IMR-90 (cell line): ENCODE results near the gene FGF4. TPM values are rescaled to one million over a fixed set of nuclear protein-coding genes. Genes with fewer than 3 reads are reported as not detected.

Source experiments
- ATAC-seq: fragments of 200-7000 bp; cut with Tn5 transposase; 2 replicates; pipeline ENCODE4 v1.9.1; 2020; ENCODE audit warnings: low read depth, mild to moderate bottlenecking, moderate library complexity
- BruUV-seq: library from RNA; stranded (reverse); fragments of 400-500 nt; replicated peaks from 2 replicates; lab custom pipeline; 2021; lab: Mats Ljungman, UMichigan
- CTCF ChIA-PET: fragments of 300-600 bp; formaldehyde crosslinking; extraction: SDS; loops from one replicate; lab custom pipeline; 2021; ENCODE audit warnings: antibody characterized with exemption; lab: Yijun Ruan, JAX
- POLR2A ChIA-PET: fragments of 300-600 bp; sonication (Branson Sonifier 250); formaldehyde crosslinking; loops from one replicate; lab custom pipeline; 2022; ENCODE audit warnings: antibody characterized with exemption; ENCODE audit not compliant: unreplicated experiment; lab: Charles Lee
- DNase-seq: peaks from one replicate; pipeline ENCODE4 v3.0.0; 2013
- H2AFZ ChIP-seq: replicated peaks from 2 replicates; pipeline ENCODE3; 2013; ENCODE audit warnings: low read length, mild to moderate bottlenecking; ENCODE audit not compliant: poor library complexity
- H2AK5ac ChIP-seq: 2 replicates; pipeline ENCODE4 v1.6.1; 2013; ENCODE audit warnings: low read depth, low read length, inconsistent platforms
- H2AK9ac ChIP-seq: replicated peaks from 2 replicates; pipeline ENCODE3; 2013; ENCODE audit warnings: mild to moderate bottlenecking, low read depth, low read length, moderate library complexity; ENCODE audit not compliant: poor library complexity
- H2BK120ac ChIP-seq: 2 replicates; pipeline ENCODE4 v1.6.1; 2013; ENCODE audit warnings: low read depth, low read length, inconsistent platforms
- H2BK15ac ChIP-seq: 3 replicates; pipeline ENCODE4 v1.6.1; 2013; ENCODE audit warnings: low read depth, low read length, inconsistent platforms
- H2BK20ac ChIP-seq: 2 replicates; pipeline ENCODE4 v1.6.1; 2013; ENCODE audit warnings: low read depth, mild to moderate bottlenecking, inconsistent platforms, low read length, moderate library complexity
- H2BK5ac ChIP-seq: 2 replicates; pipeline ENCODE4 v1.6.1; 2013; ENCODE audit warnings: mild to moderate bottlenecking, low read depth, low read length, inconsistent platforms; ENCODE audit not compliant: poor library complexity, severe bottlenecking
- H3K14ac ChIP-seq: replicated peaks from 2 replicates; pipeline ENCODE4 v1.6.1; 2013; ENCODE audit warnings: low read depth, low read length, inconsistent platforms
- H3K18ac ChIP-seq: 2 replicates; pipeline ENCODE4 v1.6.1; 2013; ENCODE audit warnings: low read depth, low read length, control low read depth
- H3K23ac ChIP-seq: 2 replicates; pipeline ENCODE4 v1.6.1; 2013; ENCODE audit warnings: low read depth, low read length, inconsistent platforms
- H3K27ac ChIP-seq: 2 replicates; pipeline ENCODE4 v1.5.1; 2013; ENCODE audit warnings: mild to moderate bottlenecking, control low read depth, low read length; ENCODE audit not compliant: insufficient read depth
- H3K27me3 ChIP-seq: 2 replicates; pipeline ENCODE4 v1.6.1; 2013; ENCODE audit warnings: low read length; ENCODE audit not compliant: control insufficient read depth, insufficient read depth
- H3K36me3 ChIP-seq: 2 replicates; pipeline ENCODE4 v1.6.1; 2013; ENCODE audit warnings: low read length, mixed read lengths; ENCODE audit not compliant: control insufficient read depth, insufficient read depth
- H3K4ac ChIP-seq: 2 replicates; pipeline ENCODE4 v1.6.1; 2013; ENCODE audit warnings: low read depth, low read length, inconsistent platforms
- H3K4me1 ChIP-seq: 2 replicates; pipeline ENCODE4 v1.6.1; 2013; ENCODE audit warnings: low read length, mixed read lengths; ENCODE audit not compliant: control insufficient read depth, insufficient read depth
- H3K4me2 ChIP-seq: 2 replicates; pipeline ENCODE4 v1.6.1; 2013; ENCODE audit warnings: low read depth, mild to moderate bottlenecking, control low read depth, low read length, moderate library complexity
- H3K4me3 ChIP-seq: 2 replicates; pipeline ENCODE4 v1.5.1; 2013; ENCODE audit warnings: low read depth, mild to moderate bottlenecking, control low read depth, low read length, moderate library complexity; ENCODE audit not compliant: insufficient read depth
- H3K56ac ChIP-seq: 2 replicates; pipeline ENCODE4 v1.6.1; 2013; ENCODE audit warnings: low read length, inconsistent platforms; ENCODE audit not compliant: insufficient read depth; ENCODE audit errors: extremely low read depth
- H3K79me1 ChIP-seq, 2 experiments: 2 replicates each; pipeline ENCODE4 v1.6.1; 2013; ENCODE audit warnings: low read length in 2 of 2, inconsistent platforms in 1 of 2, low read depth in 1 of 2
- H3K9ac ChIP-seq: 2 replicates; pipeline ENCODE4 v1.6.1; 2013; ENCODE audit warnings: low read depth, low read length, control low read depth
- H3K9me1 ChIP-seq: 2 replicates; pipeline ENCODE4 v1.6.1; 2013; ENCODE audit warnings: low read length, inconsistent platforms; ENCODE audit not compliant: insufficient read depth
- H3K9me3 ChIP-seq: 2 replicates; pipeline ENCODE4 v1.6.1; 2013; ENCODE audit warnings: low read length; ENCODE audit not compliant: control insufficient read depth, insufficient read depth
- H4K20me1 ChIP-seq: 2 replicates; pipeline ENCODE4 v1.6.1; 2013; ENCODE audit warnings: low read length, inconsistent platforms; ENCODE audit not compliant: insufficient read depth
- H4K5ac ChIP-seq: 2 replicates; pipeline ENCODE4 v1.6.1; 2013; ENCODE audit warnings: mild to moderate bottlenecking, low read depth, low read length, control low read depth
- H4K8ac ChIP-seq, 2 experiments: 2 replicates each; pipeline ENCODE4 v1.6.1; 2013; ENCODE audit warnings: low read depth in 2 of 2, low read length in 2 of 2, control low read depth in 1 of 2, inconsistent platforms in 1 of 2
- H4K91ac ChIP-seq: 2 replicates; pipeline ENCODE4 v1.6.1; 2013; ENCODE audit warnings: low read depth, low read length, inconsistent platforms; ENCODE audit not compliant: insufficient read depth
- BHLHE40 ChIP-seq: fragments of 150-350 bp; IDR thresholded peaks from 2 replicates; pipeline ENCODE4 v1.6.1; 2016; ENCODE audit warnings: mild to moderate bottlenecking, low read depth, low read length
- CEBPB ChIP-seq: IDR thresholded peaks from 2 replicates; pipeline ENCODE4 v1.6.1; 2012; ENCODE audit warnings: low read depth, low read length, improper control_type of control experiment
- CHD1 ChIP-seq: IDR thresholded peaks from 2 replicates; pipeline ENCODE4 v1.6.1; 2012; ENCODE audit warnings: low read depth, low read length, improper control_type of control experiment
- CTCF ChIP-seq: conservative IDR thresholded peaks from 2 replicates; pipeline ENCODE4 v1.5.1; 2012; ENCODE audit warnings: mild to moderate bottlenecking, low read depth, low read length, improper control_type of control experiment
- MAFK ChIP-seq: IDR thresholded peaks from 2 replicates; pipeline ENCODE4 v1.6.1; 2012; ENCODE audit warnings: low read depth, low read length, improper control_type of control experiment
- MAZ ChIP-seq: IDR thresholded peaks from 2 replicates; pipeline ENCODE4 v1.6.1; 2012; ENCODE audit warnings: low read depth, mild to moderate bottlenecking, low read length, improper control_type of control experiment, moderate library complexity, borderline replicate concordance
- NFE2L2 ChIP-seq: fragments of 150-350 bp; IDR thresholded peaks from 2 replicates; pipeline ENCODE4 v1.6.1; 2016; ENCODE audit warnings: low read depth, mild to moderate bottlenecking, low read length
- RAD21 ChIP-seq: IDR thresholded peaks from 2 replicates; pipeline ENCODE4 v1.6.1; 2012; ENCODE audit warnings: low read length, improper control_type of control experiment
- RCOR1 ChIP-seq: IDR thresholded peaks from 2 replicates; pipeline ENCODE4 v1.6.1; 2012; ENCODE audit warnings: mild to moderate bottlenecking, low read length, improper control_type of control experiment; ENCODE audit not compliant: insufficient replicate concordance
- RFX5 ChIP-seq: IDR thresholded peaks from 2 replicates; pipeline ENCODE4 v1.8.0; 2012; ENCODE audit warnings: low read depth, mild to moderate bottlenecking, low read length, moderate library complexity
- SMC3 ChIP-seq: fragments of 150-350 bp; IDR thresholded peaks from 2 replicates; pipeline ENCODE4 v1.6.1; 2016; ENCODE audit warnings: low read depth, mild to moderate bottlenecking, antibody characterized with exemption, low read length, moderate library complexity
- WGBS, 2 experiments: methylation state at CpG; one replicate each; pipeline versions ENCODE4 v1.1.5 to v1.1.7; 2013; ENCODE audit warnings: missing lambda C conversion rate in 2 of 2; ENCODE audit not compliant: insufficient read length in 1 of 2; ENCODE audit errors: extremely low coverage in 2 of 2; 5-methylcytosine and 5-hydroxymethylcytosine counted together
- dilution Hi-C: fragments of 300-500 bp; cut with HindIII; formaldehyde crosslinking; loops from one replicate; pipeline ENCODE4 v1.14.3; 2018; ENCODE audit warnings: low sequenced_read_pairs; ENCODE audit not compliant: unreplicated experiment
- in situ Hi-C: fragments of 300-500 bp; cut with MboI; formaldehyde crosslinking; loops from 3 replicates; pipeline ENCODE4 v1.14.3; 2019; ENCODE audit warnings: low sequenced_read_pairs, inconsistent platforms, mixed read lengths
- intact Hi-C: fragments of 100-400 bp; cut with micrococcal nuclease; formaldehyde crosslinking; loops from 2 replicates; pipeline ENCODE4 v1.10.0; 2022
- polyA plus RNA-seq, 3 experiments: library from polyadenylated mRNA; depleted of rRNA; stranded (reverse); fragments of >200 nt; gene quantifications; 2 replicates each; pipeline ENCODE4 v1.2.3, GENCODE V29; 2012; ENCODE audit warnings: low replicate concordance in 1 of 3
- total RNA-seq: library from RNA; depleted of rRNA; stranded (reverse); fragments of >200 nt; gene quantifications from 2 replicates; pipeline ENCODE4 v1.2.3, GENCODE V29; 2012
- TF ChIP-seq, protein P1 (sequence below): fragments of 150-350 bp; IDR thresholded peaks from 2 replicates; pipeline ENCODE4 v1.6.1; 2017; ENCODE audit warnings: mild to moderate bottlenecking, antibody characterized with exemption, low read length, low read depth

FGF4 gene
- total and polyA plus RNA-seq, 2 of the 4 experiments (the other 2 are of a cell fraction) = not detected

DNA sequence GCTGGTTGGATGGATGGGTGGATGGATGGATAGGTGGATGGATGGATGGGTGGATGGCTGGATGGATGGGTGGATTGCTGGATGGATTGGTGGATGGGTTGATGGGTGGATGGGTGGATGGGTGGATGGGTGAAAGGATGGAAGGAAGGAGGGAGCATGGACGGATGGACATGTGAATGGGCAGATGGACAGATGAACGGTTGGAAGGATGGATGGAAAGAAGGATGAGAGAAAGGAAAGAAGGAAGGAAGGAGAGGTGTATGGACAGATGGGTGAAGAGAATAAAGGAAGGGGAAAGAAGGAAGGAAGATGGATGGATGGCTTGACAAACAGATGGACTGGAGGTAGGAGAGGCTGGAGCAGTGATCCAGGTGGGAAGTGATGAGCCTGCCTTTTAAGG is 38.7 kb upstream of the FGF4 start:
- H4K91ac ChIP-seq = no peak overlapping the region
- no peak overlapping the region for H3K27ac ChIP-seq
- H2AFZ ChIP-seq = no peak overlapping the region
- H3K79me1 ChIP-seq = no peaks in the 10 kb centered on the region
- no peak overlapping the region for H2AK5ac ChIP-seq
- TF ChIP-seq, protein P1, sequence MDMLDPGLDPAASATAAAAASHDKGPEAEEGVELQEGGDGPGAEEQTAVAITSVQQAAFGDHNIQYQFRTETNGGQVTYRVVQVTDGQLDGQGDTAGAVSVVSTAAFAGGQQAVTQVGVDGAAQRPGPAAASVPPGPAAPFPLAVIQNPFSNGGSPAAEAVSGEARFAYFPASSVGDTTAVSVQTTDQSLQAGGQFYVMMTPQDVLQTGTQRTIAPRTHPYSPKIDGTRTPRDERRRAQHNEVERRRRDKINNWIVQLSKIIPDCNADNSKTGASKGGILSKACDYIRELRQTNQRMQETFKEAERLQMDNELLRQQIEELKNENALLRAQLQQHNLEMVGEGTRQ = no peak
- TF ChIP-seq NFE2L2 (no peak), RAD21 (no peak), CHD1 (no peak), CEBPB (no peak), BHLHE40 (no peak), CTCF (no peak), RCOR1 (no peak), MAFK (no peak), MAZ (no peak), SMC3 (no peak), RFX5 (no peak)
- no peak overlapping the region for H3K9ac ChIP-seq
- no peak overlapping the region for H3K4me2 ChIP-seq
- H3K56ac ChIP-seq = no peak overlapping the region
- no peak overlapping the region for H4K8ac ChIP-seq
- H2BK15ac ChIP-seq = no peak overlapping the region
- no peak overlapping the region for H4K5ac ChIP-seq
- H3K4me1 ChIP-seq = no peaks in the 10 kb centered on the region; the same call in 1 of the 2 replicates
- no peak overlapping the region for H2BK5ac ChIP-seq
- no peak overlapping the region for H3K4ac ChIP-seq
- BruUV-seq = no TSS peak
- CTCF ChIA-PET = no interaction called here
- dilution Hi-C loops (no loop called here), intact Hi-C loops (no loop called here), in situ Hi-C loops (no loop called here)
- H3K14ac ChIP-seq = no peak overlapping the region
- no peaks in the 10 kb centered on the region for H3K9me3 ChIP-seq
- no peak overlapping the region for H3K23ac ChIP-seq
- no peak overlapping the region for H2AK9ac ChIP-seq
- H3K36me3 ChIP-seq = no peaks in the 10 kb centered on the region
- POLR2A ChIA-PET = no interaction called here
- no peak for DNase-seq
- H3K9me1 ChIP-seq = no peaks in the 10 kb centered on the region
- no peak overlapping the region for H3K4me3 ChIP-seq
- H4K20me1 ChIP-seq = peaks cover 3% of the 10 kb centered on the region; the same call in 1 of the 2 replicates
- peaks cover 60% of the 10 kb centered on the region for H3K27me3 ChIP-seq
- H2BK20ac ChIP-seq = no peak overlapping the region
- 59 to 100% methylated on average over 1 to 2 of the region's 2 CpGs for WGBS, 2 experiments
- no peak overlapping the region for H3K18ac ChIP-seq
- ATAC-seq = no peak
- H2BK120ac ChIP-seq = no peak overlapping the region
